PC-9 (cell line): ENCODE data around the gene FAM221B. TPM values are rescaled to one million over a fixed set of nuclear protein-coding genes. Genes with fewer than 3 reads are reported as not detected.

Experiments
- BruUV-seq: library from RNA; stranded (reverse); fragments of 400-500 nt; replicated peaks from 2 replicates; lab custom pipeline; 2021; lab: Mats Ljungman, UMichigan
- CTCF ChIA-PET: fragments of 300-600 bp; sonication (Branson Sonifier 250); formaldehyde crosslinking; loops from one replicate; lab custom pipeline; 2022; ENCODE audit warnings: antibody characterized with exemption; lab: Charles Lee
- POLR2A ChIA-PET: fragments of 300-600 bp; sonication (Branson Sonifier 250); formaldehyde crosslinking; loops from one replicate; lab custom pipeline; 2022; ENCODE audit warnings: antibody characterized with exemption; ENCODE audit not compliant: unreplicated experiment; lab: Charles Lee
- DNase-seq, 2 experiments: peaks; one replicate each; pipeline versions ENCODE4 v3.0.0 to v3.0.0-alpha.2; 2015 to 2022; ENCODE audit warnings: mixed read lengths in 1 of 2
- H2AFZ ChIP-seq: fragments of 200-600 bp; sonication (generic); 2 replicates; pipeline ENCODE4 v1.8.1; 2017; ENCODE audit warnings: antibody characterized with exemption
- H3F3A ChIP-seq: fragments of 200-600 bp; sonication (generic); 2 replicates; pipeline ENCODE4 v1.8.1; 2017; ENCODE audit warnings: antibody characterized with exemption, mild to moderate bottlenecking, low read depth; ENCODE audit not compliant: insufficient read depth
- H3K27ac ChIP-seq: fragments of 200-600 bp; sonication (generic); 2 replicates; pipeline ENCODE4 v1.6.1; 2016; ENCODE audit warnings: mixed run types
- H3K27me3 ChIP-seq: fragments of 200-600 bp; sonication (generic); 2 replicates; pipeline ENCODE4 v1.6.1; 2016; ENCODE audit warnings: low read depth, mixed run types; ENCODE audit not compliant: insufficient read depth
- H3K36me3 ChIP-seq: fragments of 200-600 bp; sonication (generic); 2 replicates; pipeline ENCODE4 v1.6.1; 2016; ENCODE audit warnings: low read depth, mixed run types
- H3K4me1 ChIP-seq: fragments of 200-600 bp; sonication (generic); replicated peaks from 2 replicates; pipeline ENCODE4 v1.6.1; 2016; ENCODE audit warnings: mixed run types; ENCODE audit not compliant: insufficient read depth
- H3K4me2 ChIP-seq: fragments of 200-600 bp; sonication (generic); 2 replicates; pipeline ENCODE4 v1.6.1; 2017; ENCODE audit warnings: mixed run types
- H3K4me3 ChIP-seq: fragments of 200-600 bp; sonication (generic); 2 replicates; pipeline ENCODE4 v1.6.1; 2016; ENCODE audit warnings: mixed run types
- H3K79me2 ChIP-seq: fragments of 200-600 bp; sonication (generic); 2 replicates; pipeline ENCODE4 v1.6.1; 2017; ENCODE audit warnings: low read depth, mixed run types
- H3K9me2 ChIP-seq: fragments of 200-600 bp; sonication (generic); 2 replicates; pipeline ENCODE4 v1.8.1; 2017; ENCODE audit warnings: mild to moderate bottlenecking; ENCODE audit not compliant: insufficient read depth
- H3K9me3 ChIP-seq: fragments of 200-600 bp; sonication (generic); 2 replicates; pipeline ENCODE4 v1.8.1; 2016; ENCODE audit warnings: low read depth; ENCODE audit not compliant: insufficient read depth
- H4K20me1 ChIP-seq: fragments of 200-600 bp; sonication (generic); 2 replicates; pipeline ENCODE4 v1.8.1; 2017; ENCODE audit not compliant: insufficient read depth
- CTCF ChIP-seq: fragments of 200-600 bp; sonication (generic); conservative IDR thresholded peaks from 2 replicates; pipeline ENCODE4 v1.6.1; 2017; ENCODE audit warnings: mixed run types, antibody characterized with exemption, mild to moderate bottlenecking, moderate library complexity
- EZH2 ChIP-seq: fragments of 200-600 bp; sonication (generic); IDR thresholded peaks from 2 replicates; pipeline ENCODE4 v1.8.0; 2017; ENCODE audit warnings: antibody characterized with exemption, low read depth
- intact Hi-C: fragments of 100-400 bp; cut with micrococcal nuclease; formaldehyde crosslinking; loops from one replicate; pipeline ENCODE4 v1.10.0; 2022; ENCODE audit not compliant: unreplicated experiment
- total RNA-seq: library from RNA; stranded (reverse); gene quantifications from 2 replicates; pipeline ENCODE4 v1.2.3, GENCODE V29; 2021

The FAM221B gene
- total RNA-seq, 1 experiment from 2014 or later: not detected

- ChIA-PET POLR2A (no interaction called here), CTCF (no interaction called here)
- Histone ChIP-seq H3K79me2 (no peaks in the 10 kb centered on the region), H3K27me3 (no peaks in the 10 kb centered on the region), H2AFZ (no peak overlapping the region), H3K4me2 (no peak overlapping the region), H3K4me3 (no peak overlapping the region), H3K9me3 (no peaks in the 10 kb centered on the region), H4K20me1 (no peaks in the 10 kb centered on the region), H3K36me3 (no peaks in the 10 kb centered on the region), H3K27ac (no peak overlapping the region), H3K9me2 (no peaks in the 10 kb centered on the region), H3K4me1 (no peaks in the 10 kb centered on the region), H3F3A (no peaks in the 10 kb centered on the region)
- intact Hi-C loops: no loop called here
- TF ChIP-seq CTCF (no peak), EZH2 (no peak)
- BruUV-seq: no TSS peak
- no peak for DNase-seq
These were observed 22.4 kb downstream of the FAM221B start for GRCh38 chr9:35806101-35806500.

- no peak overlapping the region for H3K27ac ChIP-seq
- POLR2A ChIA-PET: no interaction called here
- H3K79me2 ChIP-seq: no peaks in the 10 kb centered on the region
- intact Hi-C loops: no loop called here
- no peaks in the 10 kb centered on the region for H3K4me1 ChIP-seq
- no TSS peak for BruUV-seq
- no peaks in the 10 kb centered on the region for H3K36me3 ChIP-seq
- H3K4me2 ChIP-seq: no peak overlapping the region
- no peak for TF ChIP-seq CTCF
- no peak for TF ChIP-seq EZH2
- no peak overlapping the region for H3K4me3 ChIP-seq
- no peak overlapping the region for H2AFZ ChIP-seq
- no peak for DNase-seq
- no peaks in the 10 kb centered on the region for H3K9me2 ChIP-seq
- CTCF ChIA-PET: no interaction called here
- H4K20me1 ChIP-seq: no peaks in the 10 kb centered on the region
- no peaks in the 10 kb centered on the region for H3K9me3 ChIP-seq
- H3F3A ChIP-seq: no peaks in the 10 kb centered on the region
- no peaks in the 10 kb centered on the region for H3K27me3 ChIP-seq
These were observed 27.0 kb downstream of the FAM221B start for GRCh38 chr9:35801328-35802128.

- no peak for DNase-seq
- no peak overlapping the region for H3K4me2 ChIP-seq
- H2AFZ ChIP-seq: no peak overlapping the region
- POLR2A ChIA-PET: no interaction called here
- H4K20me1 ChIP-seq: no peaks in the 10 kb centered on the region
- H3K36me3 ChIP-seq: no peaks in the 10 kb centered on the region
- intact Hi-C loops: no loop called here
- CTCF ChIA-PET: no interaction called here
- no TSS peak for BruUV-seq
- no peak overlapping the region for H3K27ac ChIP-seq
- H3K4me1 ChIP-seq: 0 out of 2 replicates have a peak, but pooled peaks cover 4% of the 10 kb centered on the region
- H3K4me3 ChIP-seq: no peak overlapping the region
- no peaks in the 10 kb centered on the region for H3K9me2 ChIP-seq
- H3K27me3 ChIP-seq: no peaks in the 10 kb centered on the region
- TF ChIP-seq EZH2: no peak
- no peak for TF ChIP-seq CTCF
- H3F3A ChIP-seq: no peaks in the 10 kb centered on the region
- no peaks in the 10 kb centered on the region for H3K9me3 ChIP-seq
- no peaks in the 10 kb centered on the region for H3K79me2 ChIP-seq
These were observed 28.0 kb downstream of the FAM221B start for GRCh38 chr9:35800530-35800929.
